Cardiac fibroblast (primary cell): ENCODE measurements around the gene BET1.

Experiments used
- DNase-seq, 2 donors: peaks; one replicate each; pipeline versions ENCODE4 v3.0.0 to v3.0.0-alpha.2; 2010; ENCODE audit warnings: low read depth in 2 of 2
- H3K4me3 ChIP-seq, 2 donors: replicated peaks in 1 of 2; 1 replicate in 1 of 2; 2 replicates in 1 of 2; pipeline ENCODE4 v1.5.1; 2011; ENCODE audit warnings: low read depth in 2 of 2, low read length in 2 of 2, mild to moderate bottlenecking in 2 of 2, moderate library complexity in 1 of 2
- CTCF ChIP-seq: IDR thresholded peaks from one replicate; pipeline ENCODE4 v1.5.1; 2011; ENCODE audit warnings: low read depth, mild to moderate bottlenecking, low read length, inconsistent platforms

The BET1 gene

GRCh38 chr7:93943816-93944540, 60.2 kb downstream of the BET1 start:
- no peak for DNase-seq
- H3K4me3 ChIP-seq: no peak overlapping the region
- TF ChIP-seq CTCF: no peak
